Hippocampal formation (tissue), 2 donors: ENCODE measurements around the gene OLA1.
A peak's percentile ranks its signal among the peaks of the same experiment; 100 is the strongest.

Source experiments
- DNase-seq, 2 donors: peaks; one replicate each; lab custom pipeline; 2025; lab: John Stamatoyannopoulos, UW

Gene OLA1

GRCh38 chr2:174035117-174035635, 213.2 kb downstream of the OLA1 start:
- DNase-seq: no peak

DNA sequence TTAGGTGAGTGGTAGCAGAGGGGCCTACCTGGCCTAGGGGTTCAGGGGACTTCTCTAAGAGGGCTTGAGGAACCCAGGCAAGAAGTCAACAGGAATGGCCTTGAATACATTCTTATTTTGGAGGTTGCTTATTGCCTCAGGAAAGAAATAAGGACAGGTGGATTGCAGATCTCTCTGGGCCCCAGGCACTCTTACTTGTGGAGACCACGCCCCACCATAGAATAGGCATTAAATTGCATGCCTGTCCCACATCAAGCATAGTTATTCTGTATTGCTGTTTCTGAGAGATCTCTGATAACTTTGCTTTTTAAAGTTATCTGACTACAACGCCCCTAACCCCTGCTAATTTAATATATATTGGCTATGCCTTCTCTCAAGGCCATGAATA, 215.2 kb downstream of the OLA1 start:
- DNase-seq: no peak

- DNase-seq: no peak
These were observed 217.1 kb downstream of the OLA1 start for GRCh38 chr2:174031226-174031625.

GRCh38 chr2:174028935-174029334, 219.4 kb downstream of the OLA1 start:
- no peak for DNase-seq

DNA sequence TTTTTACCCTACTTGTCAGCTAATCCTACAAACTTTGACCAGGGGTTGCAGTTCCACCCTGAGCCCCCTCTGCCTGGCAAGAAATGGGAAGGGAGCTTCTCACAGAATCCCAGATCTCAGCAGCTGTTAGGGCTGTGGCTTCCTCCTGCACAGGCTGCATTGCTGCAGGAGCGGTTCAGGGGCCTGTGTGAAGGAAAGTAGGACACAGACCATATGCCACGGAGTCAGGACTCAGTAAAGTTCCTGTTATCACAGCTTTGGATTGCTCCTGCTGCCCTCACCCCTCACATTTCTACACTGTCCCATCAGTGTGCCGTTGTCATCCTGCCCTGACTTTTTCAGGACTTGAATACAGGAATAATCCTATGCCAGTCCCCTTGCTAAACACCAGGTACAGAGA, 220.4 kb downstream of the OLA1 start:
- DNase-seq: no peak

- DNase-seq: no peak
These were observed 222.0 kb downstream of the OLA1 start for GRCh38 chr2:174026122-174026845.

DNA sequence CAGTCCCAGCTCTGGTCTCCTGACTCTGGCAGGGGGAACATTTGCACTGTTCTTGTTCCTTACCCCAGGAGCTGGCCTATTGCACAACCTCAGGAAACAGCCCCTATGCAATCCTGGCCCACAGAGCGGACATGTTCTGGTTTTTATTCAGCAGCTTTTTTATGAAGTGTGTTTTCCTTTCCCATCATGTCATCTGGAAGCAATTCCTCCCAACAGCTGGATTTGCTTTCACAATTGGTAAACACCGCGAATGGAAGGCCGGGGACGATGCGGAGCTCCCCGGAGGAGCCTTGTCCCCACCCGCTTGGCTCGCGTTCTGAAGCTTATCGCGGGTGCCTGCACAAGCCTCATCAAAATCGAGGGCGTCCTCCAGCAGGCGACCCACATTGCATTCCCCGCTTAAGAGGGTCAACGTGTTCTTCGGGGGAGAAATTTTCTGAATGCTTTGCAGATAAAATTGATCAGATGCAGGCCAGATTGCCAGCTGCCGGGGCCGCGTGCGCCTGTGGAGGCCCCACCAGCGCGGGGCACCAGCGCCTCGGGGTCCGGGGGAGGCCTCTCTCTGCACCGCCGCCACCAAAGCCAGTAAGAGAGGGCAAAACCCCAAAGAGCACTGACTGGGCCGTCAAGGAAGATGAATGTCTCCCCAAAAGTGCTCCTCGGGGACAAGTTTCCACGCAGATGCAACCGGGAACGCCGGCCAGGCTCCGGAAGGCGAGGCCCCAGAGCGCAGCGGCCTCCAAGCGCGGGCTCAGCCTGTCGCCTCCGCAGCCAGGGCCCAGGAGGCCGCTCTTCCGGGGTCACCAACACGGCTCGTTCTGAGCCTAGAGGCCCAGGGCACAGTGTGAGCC, 222.8 kb downstream of the OLA1 start:
- peak in 1 of 2 donors; percentile 24 for DNase-seq

- peak in 1 of 2 donors; percentile 14 for DNase-seq
These were observed 223.6 kb downstream of the OLA1 start for GRCh38 chr2:174024524-174025270.

GRCh38 chr2:174023591-174024523, 224.5 kb downstream of the OLA1 start:
- peak in 1 of 2 donors; percentile 13 for DNase-seq
